Effector memory CD4-positive, alpha-beta T cell (primary cell): ENCODE results near the gene MAS1.

Source experiments
- DNase-seq, 3 donors: peaks; one replicate each; pipeline ENCODE4 v3.0.0-alpha.2; 2020
- H3K27ac ChIP-seq: 2 replicates; pipeline ENCODE4 v1.7.0; 2013; ENCODE audit warnings: mild to moderate bottlenecking, low read length, moderate library complexity; ENCODE audit not compliant: insufficient read depth, poor library complexity, severe bottlenecking
- H3K27me3 ChIP-seq: replicated peaks from 2 replicates; pipeline ENCODE4 v1.7.0; 2013; ENCODE audit warnings: mild to moderate bottlenecking, low read length; ENCODE audit not compliant: insufficient read depth, control insufficient read depth, poor library complexity, severe bottlenecking
- H3K36me3 ChIP-seq: 2 replicates; pipeline ENCODE4 v1.7.0; 2013; ENCODE audit warnings: mild to moderate bottlenecking, low read length, moderate library complexity; ENCODE audit not compliant: control insufficient read depth, insufficient read depth
- H3K4me1 ChIP-seq: 2 replicates; pipeline ENCODE4 v1.7.0; 2013; ENCODE audit warnings: low read length, mild to moderate bottlenecking; ENCODE audit not compliant: control insufficient read depth, insufficient read depth, poor library complexity, severe bottlenecking
- H3K4me3 ChIP-seq: 2 replicates; pipeline ENCODE4 v1.7.0; 2013; ENCODE audit warnings: low read length, low read depth, mild to moderate bottlenecking; ENCODE audit not compliant: insufficient read depth, poor library complexity, severe bottlenecking
- H3K9me3 ChIP-seq: 2 replicates; pipeline ENCODE4 v1.7.0; 2013; ENCODE audit warnings: mild to moderate bottlenecking, low read length, moderate library complexity; ENCODE audit not compliant: control insufficient read depth

Gene MAS1

GRCh38 chr6:159931112-159931511 is 40.3 kb downstream of the MAS1 start:
- Histone ChIP-seq H3K36me3 (no peaks in the 10 kb centered on the region), H3K4me1 (peaks cover 5% of the 10 kb centered on the region), H3K27ac (no peak overlapping the region), H3K27me3 (no peaks in the 10 kb centered on the region), H3K4me3 (no peak overlapping the region), H3K9me3 (no peaks in the 10 kb centered on the region)
- DNase-seq, result no peak

DNA sequence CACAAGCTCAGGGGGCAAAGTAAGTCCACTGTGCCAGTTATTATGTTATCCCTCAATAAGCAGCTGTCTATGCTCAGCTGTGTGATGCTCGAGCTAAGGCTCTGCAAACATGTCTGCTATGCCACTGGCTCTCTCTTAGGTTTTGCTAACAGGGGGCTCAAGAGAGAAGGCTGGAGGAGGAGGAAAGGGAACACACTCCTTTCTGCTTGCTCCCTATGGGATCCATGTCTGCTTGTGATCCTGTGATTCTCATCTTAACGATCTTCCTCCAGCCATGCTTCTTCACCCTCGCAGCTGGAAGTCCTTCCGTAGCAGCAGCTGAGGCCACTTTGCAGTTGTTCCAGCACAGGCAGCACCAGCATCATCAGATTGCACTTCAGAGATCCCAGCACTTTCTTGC is 41.1 kb downstream of the MAS1 start:
- Histone ChIP-seq H3K4me1 (peaks cover 5% of the 10 kb centered on the region), H3K36me3 (no peaks in the 10 kb centered on the region), H3K27me3 (no peaks in the 10 kb centered on the region), H3K27ac (no peak overlapping the region), H3K9me3 (no peaks in the 10 kb centered on the region), H3K4me3 (no peak overlapping the region)
- no peak for DNase-seq

DNA sequence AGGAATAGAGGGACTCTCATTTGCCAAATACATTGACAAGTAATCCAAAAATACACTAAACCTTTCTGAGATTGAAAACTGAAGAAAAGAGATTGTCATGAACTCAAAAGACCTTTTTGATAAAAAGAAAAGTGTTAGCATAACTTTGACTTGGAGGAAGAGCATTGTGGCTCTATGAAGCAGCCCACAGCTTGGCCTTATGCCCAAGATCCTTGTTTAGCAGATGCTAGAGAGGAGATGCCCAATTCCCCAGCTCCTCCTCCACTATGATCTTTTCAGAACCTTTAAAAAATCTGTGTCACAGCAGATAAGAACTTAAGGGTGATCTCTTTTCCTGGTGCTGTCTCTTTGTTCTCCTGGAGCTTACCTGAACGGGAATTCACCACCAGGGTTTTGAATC is 42.3 kb downstream of the MAS1 start:
- peaks cover 5% of the 10 kb centered on the region for H3K4me1 ChIP-seq
- no peaks in the 10 kb centered on the region for H3K9me3 ChIP-seq
- H3K27ac ChIP-seq, result no peak overlapping the region
- no peaks in the 10 kb centered on the region for H3K36me3 ChIP-seq
- H3K4me3 ChIP-seq, result no peak overlapping the region
- no peaks in the 10 kb centered on the region for H3K27me3 ChIP-seq
- no peak for DNase-seq

GRCh38 chr6:159934181-159934580 is 43.4 kb downstream of the MAS1 start:
- no peaks in the 10 kb centered on the region for H3K9me3 ChIP-seq
- no peak overlapping the region for H3K27ac ChIP-seq
- DNase-seq, result no peak
- no peaks in the 10 kb centered on the region for H3K27me3 ChIP-seq
- no peaks in the 10 kb centered on the region for H3K36me3 ChIP-seq
- H3K4me3 ChIP-seq, result no peak overlapping the region
- peaks cover 5% of the 10 kb centered on the region for H3K4me1 ChIP-seq

- Histone ChIP-seq H3K9me3 (no peaks in the 10 kb centered on the region), H3K4me3 (no peak overlapping the region), H3K4me1 (no peaks in the 10 kb centered on the region), H3K27me3 (no peaks in the 10 kb centered on the region), H3K36me3 (no peaks in the 10 kb centered on the region), H3K27ac (no peak overlapping the region)
- no peak for DNase-seq
These were observed 44.3 kb downstream of the MAS1 start for GRCh38 chr6:159935065-159935464.

DNA sequence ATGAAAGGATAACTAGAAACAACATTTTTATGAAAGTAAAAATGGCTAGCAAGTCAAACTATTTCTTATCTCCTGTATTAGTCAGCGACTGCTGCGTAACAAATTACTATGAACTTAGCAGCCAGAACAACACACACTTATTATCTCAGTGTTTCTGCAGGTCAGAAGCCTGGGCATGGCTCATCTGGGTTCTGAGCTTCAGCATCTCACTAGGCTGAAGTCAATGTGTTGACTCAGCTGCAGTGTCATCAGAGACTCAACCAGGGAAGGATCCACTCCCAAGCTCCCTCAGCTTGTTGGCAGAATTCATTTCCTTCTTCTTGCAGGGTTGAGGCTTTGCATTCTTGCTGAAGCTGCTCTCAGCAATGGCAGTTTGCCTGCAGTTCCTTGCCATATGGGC is 44.8 kb downstream of the MAS1 start:
- no peak for DNase-seq
- Histone ChIP-seq H3K4me1 (no peaks in the 10 kb centered on the region), H3K27ac (no peak overlapping the region)

DNA sequence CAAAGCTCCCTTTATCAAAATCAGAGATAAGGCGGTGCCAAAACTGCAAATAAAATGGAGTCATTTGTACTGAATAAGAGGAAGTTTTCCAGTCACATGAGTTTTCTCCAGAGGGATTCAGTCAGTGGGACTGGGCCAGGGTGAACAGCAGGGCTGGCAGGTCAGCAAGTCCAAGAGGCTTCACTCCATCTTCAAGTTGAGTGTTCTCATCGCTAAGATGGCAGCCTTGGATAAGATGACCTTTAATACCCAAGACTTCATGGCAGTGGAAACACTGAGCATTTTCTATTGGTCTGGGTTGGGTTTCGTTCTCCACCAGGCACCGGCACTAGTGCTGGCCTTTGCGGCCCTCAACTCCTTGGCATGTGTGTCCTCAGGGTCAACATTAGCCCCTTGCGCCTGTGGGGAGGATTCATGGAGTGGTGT is 48.8 kb downstream of the MAS1 start:
- Histone ChIP-seq H3K4me3 (no peak overlapping the region), H3K36me3 (no peaks in the 10 kb centered on the region), H3K9me3 (no peaks in the 10 kb centered on the region), H3K4me1 (no peaks in the 10 kb centered on the region), H3K27ac (no peak overlapping the region), H3K27me3 (no peaks in the 10 kb centered on the region)
- DNase-seq, result no peak

More for the DNA sequence above, 44.8 kb downstream of the MAS1 start:
- no peaks in the 10 kb centered on the region for H3K36me3 ChIP-seq
- no peak overlapping the region for H3K4me3 ChIP-seq
- no peaks in the 10 kb centered on the region for H3K9me3 ChIP-seq
- H3K27me3 ChIP-seq, result no peaks in the 10 kb centered on the region
